HEK293 (cell line): ENCODE results near the gene DNAAF8.

Source experiments
- CTCF ChIP-seq: fragments of 450-650 bp; formaldehyde crosslinking; IDR thresholded peaks from 2 replicates; pipeline ENCODE4 v1.5.1; 2016; ENCODE audit warnings: missing biosample characterization, missing genetic modification characterization
- EGR2 ChIP-seq: fragments of 450-650 bp; formaldehyde crosslinking; IDR thresholded peaks from 2 replicates; pipeline ENCODE4 v1.5.1; 2016; ENCODE audit warnings: low read depth, missing biosample characterization, missing genetic modification characterization
- GLI4 ChIP-seq: fragments of 450-650 bp; formaldehyde crosslinking; IDR thresholded peaks from 2 replicates; pipeline ENCODE4 v1.5.1; 2016; ENCODE audit warnings: missing biosample characterization, missing genetic modification characterization
- HOXC10 ChIP-seq: sonication (generic); formaldehyde crosslinking; IDR thresholded peaks from 2 replicates; pipeline ENCODE4 v1.8.1; 2023; ENCODE audit warnings: mild to moderate bottlenecking, missing genetic modification reagents
- INSM2 ChIP-seq: fragments of 450-650 bp; formaldehyde crosslinking; IDR thresholded peaks from 2 replicates; pipeline ENCODE4 v1.5.1; 2016; ENCODE audit warnings: missing biosample characterization, missing genetic modification characterization
- MYNN ChIP-seq: fragments of 450-650 bp; formaldehyde crosslinking; IDR thresholded peaks from 2 replicates; pipeline ENCODE4 v1.5.1; 2016; ENCODE audit warnings: missing biosample characterization, missing genetic modification characterization, borderline replicate concordance
- ZNF138 ChIP-seq: fragments of 450-650 bp; formaldehyde crosslinking; IDR thresholded peaks from 2 replicates; pipeline ENCODE4 v1.5.1; 2016; ENCODE audit warnings: missing biosample characterization, missing genetic modification characterization, borderline replicate concordance
- ZNF140 ChIP-seq: fragments of 450-650 bp; formaldehyde crosslinking; IDR thresholded peaks from 2 replicates; pipeline ENCODE4 v1.5.1; 2016; ENCODE audit warnings: missing biosample characterization, missing genetic modification characterization
- ZNF239 ChIP-seq: fragments of 450-650 bp; formaldehyde crosslinking; IDR thresholded peaks from 2 replicates; pipeline ENCODE4 v1.5.1; 2016; ENCODE audit warnings: missing biosample characterization, missing genetic modification characterization
- ZNF274 ChIP-seq, 2 experiments: fragments of 200-500 bp in 1 of 2; fragments of 450-650 bp in 1 of 2; sonication (Bioruptor generic) in 1 of 2; formaldehyde crosslinking in 1 of 2; IDR thresholded peaks; 2 replicates each; pipeline versions ENCODE4 v1.5.1 to v1.6.1; 2014 to 2016; ENCODE audit warnings: borderline replicate concordance in 1 of 2, inconsistent platforms in 1 of 2, low read length in 1 of 2, missing biosample characterization in 1 of 2, missing genetic modification characterization in 1 of 2
- ZNF354C ChIP-seq: fragments of 450-650 bp; formaldehyde crosslinking; IDR thresholded peaks from 2 replicates; pipeline ENCODE4 v1.5.1; 2016; ENCODE audit warnings: missing biosample characterization, missing genetic modification characterization, low read depth, borderline replicate concordance
- ZSCAN16 ChIP-seq: fragments of 450-650 bp; formaldehyde crosslinking; IDR thresholded peaks from 2 replicates; pipeline ENCODE4 v1.5.1; 2016; ENCODE audit warnings: missing biosample characterization, missing genetic modification characterization
- ZXDB ChIP-seq: fragments of 450-650 bp; formaldehyde crosslinking; IDR thresholded peaks from 2 replicates; pipeline ENCODE4 v1.5.1; 2016; ENCODE audit warnings: missing biosample characterization, missing genetic modification characterization

DNA sequence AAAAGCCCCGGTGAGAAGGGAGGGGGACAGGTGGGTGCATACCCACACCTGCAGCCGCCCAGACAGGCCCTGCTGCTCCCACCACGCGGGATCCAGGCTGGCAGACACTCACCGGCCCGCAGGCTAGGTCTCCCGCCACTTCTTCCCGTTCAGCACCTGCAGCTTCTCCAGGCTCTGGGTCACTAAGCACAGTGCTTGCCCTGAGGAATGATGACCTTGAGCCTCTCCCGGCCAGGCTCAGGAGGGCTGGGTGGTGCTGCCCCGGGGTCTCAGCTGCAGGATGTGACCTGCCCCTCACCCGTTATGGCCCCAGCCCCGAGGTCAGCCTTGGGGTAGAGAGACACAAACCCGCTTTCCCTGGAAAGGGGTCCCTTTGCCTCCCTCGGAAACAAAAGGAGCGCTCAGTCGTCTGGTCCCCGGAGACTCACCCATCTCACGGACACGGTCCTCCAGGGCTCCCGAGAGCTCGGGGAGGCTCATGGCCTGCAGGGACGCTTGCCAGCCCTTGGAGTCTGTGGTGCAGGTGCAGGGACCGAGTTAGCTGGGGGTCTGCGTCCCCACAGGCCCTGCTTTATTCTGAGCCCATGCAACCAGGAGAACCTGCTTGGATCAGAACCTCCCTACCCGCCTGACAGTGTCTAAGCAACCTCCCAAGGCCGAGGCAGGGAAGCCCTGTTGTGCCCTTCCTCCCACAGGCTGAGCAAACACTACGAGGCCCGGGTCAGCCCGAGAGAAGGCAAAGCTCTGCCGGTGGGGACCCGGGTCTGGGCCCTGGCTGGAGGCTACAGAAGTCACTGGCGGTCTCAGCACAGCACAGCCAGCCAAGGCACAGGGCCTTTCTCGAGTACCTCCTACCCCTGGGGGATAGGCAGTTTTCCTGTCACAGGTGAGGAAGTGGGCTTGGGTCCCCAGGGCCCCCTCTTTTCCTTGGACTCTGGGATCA lies 37.2 kb upstream of the DNAAF8 start:
- no peak for TF ChIP-seq ZNF138 (tag by site-specific recombination)
- no peak for TF ChIP-seq CTCF (tag by site-specific recombination)
- TF ChIP-seq EGR2 (tag by site-specific recombination), result no peak
- no peak for TF ChIP-seq MYNN (tag by site-specific recombination)
- no peak for TF ChIP-seq ZXDB (tag by site-specific recombination)
- TF ChIP-seq ZNF140 (tag by site-specific recombination), result no peak
- no peak for TF ChIP-seq ZNF274 (IDR thresholded peaks at IDR 0.05; ENCODE audit: low read length)
- no peak for TF ChIP-seq ZNF274 (tag by site-specific recombination; IDR thresholded peaks at IDR 0.05; ENCODE audit: borderline replicate concordance)
- no peak for TF ChIP-seq ZNF354C (tag by site-specific recombination)
- TF ChIP-seq INSM2 (tag by site-specific recombination), result no peak
- no peak for TF ChIP-seq HOXC10
- TF ChIP-seq ZSCAN16 (tag by site-specific recombination), result no peak
- no peak for TF ChIP-seq ZNF239 (tag by site-specific recombination)
- TF ChIP-seq GLI4, result no peak
